GM20431 (cell line): ENCODE measurements around the gene LAMA3.

Experiments used
- in situ Hi-C: fragments of 300-500 bp; cut with MseI, MboI; formaldehyde crosslinking; loops from one replicate; pipeline ENCODE4 v1.15.0; 2020; ENCODE audit warnings: low sequenced_read_pairs; ENCODE audit not compliant: unreplicated experiment

Gene LAMA3

GRCh38 chr18:23667114-23667513 is 22.1 kb upstream of the LAMA3 start:
- in situ Hi-C loops = no loop called here

GRCh38 chr18:23668731-23669130 is 20.5 kb upstream of the LAMA3 start:
- in situ Hi-C loops = no loop called here

GRCh38 chr18:23669202-23669766 is 20.0 kb upstream of the LAMA3 start:
- in situ Hi-C loops = no loop called here

- in situ Hi-C loops = no loop called here
Observed at GRCh38 chr18:23669804-23670405, 19.3 kb upstream of the LAMA3 start.

- in situ Hi-C loops = no loop called here
Observed at GRCh38 chr18:23671564-23671963, 17.7 kb upstream of the LAMA3 start.

- in situ Hi-C loops = no loop called here
Observed at GRCh38 chr18:23673725-23674124, 15.5 kb upstream of the LAMA3 start.

GRCh38 chr18:23675236-23675635 is 14.0 kb upstream of the LAMA3 start:
- in situ Hi-C loops = no loop called here

GRCh38 chr18:23675896-23676295 is 13.4 kb upstream of the LAMA3 start:
- in situ Hi-C loops = no loop called here

- in situ Hi-C loops = no loop called here
Observed at GRCh38 chr18:23682045-23682444, 7.2 kb upstream of the LAMA3 start.

- in situ Hi-C loops = no loop called here
Observed at GRCh38 chr18:23682472-23682871, 6.8 kb upstream of the LAMA3 start.

GRCh38 chr18:23683155-23683554 is 6.1 kb upstream of the LAMA3 start:
- in situ Hi-C loops = no loop called here

- in situ Hi-C loops = no loop called here
Observed at GRCh38 chr18:23683671-23684070, 5.6 kb upstream of the LAMA3 start.

GRCh38 chr18:23684515-23685197 is 4.6 kb upstream of the LAMA3 start:
- in situ Hi-C loops = no loop called here

- in situ Hi-C loops = no loop called here
Observed at GRCh38 chr18:23688528-23688927, 725 bp upstream of the LAMA3 start.

- in situ Hi-C loops = no loop called here
Observed at GRCh38 chr18:23689616-23690504, 607 bp downstream of the LAMA3 start.

GRCh38 chr18:23690505-23691068 is 1.3 kb downstream of the LAMA3 start:
- in situ Hi-C loops = no loop called here

GRCh38 chr18:23693846-23694245 is 4.6 kb downstream of the LAMA3 start:
- in situ Hi-C loops = no loop called here

GRCh38 chr18:23694637-23695430 is 5.6 kb downstream of the LAMA3 start:
- in situ Hi-C loops = no loop called here

GRCh38 chr18:23701017-23701416 is 11.8 kb downstream of the LAMA3 start:
- in situ Hi-C loops = loop anchor here (25.0 kb wide), 1 partner anchor 189 kb away; the partner anchor contains the start of gene RMC1
